HG03025 (cell line): ENCODE measurements around the gene WDR93.
"Not testable (repeated sequence)": the region's sequence is repeated elsewhere in the genome, so short reads cannot be mapped to it uniquely, and the experiment has no call there.

ENCODE experiments used
- ATAC-seq: cut with Tn5 transposase; IDR thresholded peaks from one replicate; pipeline ENCODE4 v1.9.1; 2021; ENCODE audit warnings: mild to moderate bottlenecking, moderate library complexity; ENCODE audit not compliant: unreplicated experiment, low FRiP score

WDR93 gene

GRCh38 chr15:89783861-89784685 is 93.5 kb downstream of the WDR93 start:
- ATAC-seq, result no peak

DNA sequence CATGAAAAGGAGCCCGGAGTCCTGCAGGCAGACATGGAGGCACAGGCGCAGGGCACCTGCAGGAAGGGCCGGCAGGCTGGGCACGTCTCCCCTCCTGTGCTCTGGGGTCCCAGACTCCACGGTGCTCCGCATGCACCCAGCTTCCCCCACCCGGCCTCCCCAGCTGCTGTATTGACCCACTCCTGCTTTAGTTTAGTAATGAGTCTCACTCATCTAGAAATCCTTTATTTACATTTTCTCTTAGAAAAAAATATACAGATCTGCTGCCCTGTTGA is 94.0 kb downstream of the WDR93 start:
- no peak for ATAC-seq

- no peak for ATAC-seq
Measured at GRCh38 chr15:89785064-89785773, 94.6 kb downstream of the WDR93 start.

- no peak for ATAC-seq
Measured at GRCh38 chr15:89785774-89786140, 95.1 kb downstream of the WDR93 start.

GRCh38 chr15:89787944-89788343 is 97.3 kb downstream of the WDR93 start:
- ATAC-seq, result no peak

DNA sequence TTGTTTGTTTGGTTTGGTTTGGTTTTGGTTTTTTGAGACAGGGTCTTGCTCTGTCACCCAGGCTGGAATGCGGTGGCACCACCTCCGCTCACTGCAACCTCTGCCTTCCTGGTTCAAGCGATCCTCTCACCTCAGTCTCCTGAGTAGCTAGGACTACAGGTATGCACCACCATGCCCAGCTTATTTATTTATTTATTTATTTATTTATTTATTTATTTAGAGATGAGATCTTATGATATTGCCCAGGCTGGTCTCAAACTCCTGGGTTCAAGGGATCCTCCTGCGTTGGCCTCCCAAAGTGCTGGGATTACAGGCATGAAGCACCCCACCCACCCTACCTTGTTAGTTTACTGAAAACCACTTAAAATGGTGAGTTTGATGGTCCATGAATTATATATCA is 98.0 kb downstream of the WDR93 start:
- ATAC-seq, result not testable (repeated sequence)

DNA sequence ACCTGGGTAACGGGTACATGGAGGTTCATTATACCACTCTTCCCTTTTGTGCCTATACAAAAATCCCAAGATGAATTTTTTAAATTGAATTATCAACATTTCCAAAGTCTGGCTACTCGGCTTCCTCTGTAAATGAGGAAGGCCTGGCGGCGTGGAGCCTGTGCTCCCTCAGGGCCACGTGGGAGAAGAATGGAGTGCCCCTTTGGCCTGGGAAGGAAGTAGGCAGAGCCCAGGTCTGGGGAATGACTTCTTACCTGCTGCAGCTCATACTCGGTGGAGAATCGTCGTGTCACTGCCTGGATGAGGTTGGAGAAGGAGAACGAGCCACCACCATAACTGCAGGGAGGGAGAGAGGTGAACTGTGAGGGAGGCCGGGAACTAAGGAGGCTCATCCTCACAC is 99.6 kb downstream of the WDR93 start:
- no peak for ATAC-seq

DNA sequence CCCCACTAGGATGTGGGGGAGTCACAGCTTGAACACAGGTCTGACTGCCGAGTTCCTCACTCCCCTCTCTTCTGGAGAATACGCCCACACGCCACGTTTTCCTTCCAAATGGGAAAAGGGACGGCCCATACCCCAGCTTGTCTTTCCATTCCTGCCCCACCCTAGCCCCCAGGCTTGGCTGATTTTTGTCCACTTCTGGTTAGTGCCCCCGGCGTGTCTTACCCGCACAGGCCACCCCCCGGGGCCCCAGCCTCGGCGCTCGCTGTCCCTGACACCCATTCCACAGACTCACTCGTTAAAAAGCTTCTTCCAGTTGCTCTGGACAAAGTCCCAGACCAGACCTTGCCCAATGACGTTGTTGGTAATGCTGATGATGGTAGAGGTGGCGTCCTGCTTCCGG is 100.0 kb downstream of the WDR93 start:
- no peak for ATAC-seq

DNA sequence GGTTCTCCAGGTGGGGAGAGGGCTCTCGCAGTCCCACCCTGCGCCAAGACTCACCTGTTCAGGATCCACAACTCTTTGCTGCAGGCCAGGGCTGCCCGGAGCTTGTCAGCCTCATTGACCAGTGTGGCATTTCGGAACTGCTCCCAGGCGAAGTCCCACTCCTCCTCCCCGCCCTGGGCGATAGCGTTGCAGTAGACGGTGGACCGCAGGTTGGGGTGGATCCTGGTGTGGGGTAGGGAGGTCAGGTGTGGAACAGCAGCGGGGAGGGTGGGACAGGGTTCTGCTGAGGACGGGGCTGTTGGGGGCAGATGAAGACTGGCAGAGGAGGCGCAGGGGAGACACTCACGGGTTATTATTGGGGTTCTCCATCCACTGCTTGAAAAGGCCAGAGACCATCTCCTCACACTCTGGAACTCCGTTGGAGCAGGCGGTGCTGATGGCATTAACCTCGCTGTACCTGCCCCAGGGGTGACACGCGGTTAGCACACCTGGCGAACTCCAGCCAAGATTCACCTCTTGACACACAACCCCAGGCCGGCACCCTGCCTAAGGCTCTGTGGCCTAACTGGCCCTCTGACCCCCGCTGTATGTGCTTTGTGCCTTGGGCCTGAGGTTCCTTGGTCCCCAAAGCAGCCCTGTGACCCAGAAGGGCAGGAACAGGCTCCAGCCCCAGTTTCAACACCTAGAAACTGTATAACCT is 101.6 kb downstream of the WDR93 start:
- ATAC-seq, result no peak
